ENCODE data around the gene CDK2AP2. TPM values are rescaled to one million over a fixed set of nuclear protein-coding genes. Genes with fewer than 3 reads are reported as not detected.

Gene CDK2AP2
- total and polyA plus RNA-seq, 9 of the 15 experiments (the other 6 are each of a cell fraction or from before 2014, with no cell fraction given): 4.4 to 47.4 (median 21.7) TPM

DNA sequence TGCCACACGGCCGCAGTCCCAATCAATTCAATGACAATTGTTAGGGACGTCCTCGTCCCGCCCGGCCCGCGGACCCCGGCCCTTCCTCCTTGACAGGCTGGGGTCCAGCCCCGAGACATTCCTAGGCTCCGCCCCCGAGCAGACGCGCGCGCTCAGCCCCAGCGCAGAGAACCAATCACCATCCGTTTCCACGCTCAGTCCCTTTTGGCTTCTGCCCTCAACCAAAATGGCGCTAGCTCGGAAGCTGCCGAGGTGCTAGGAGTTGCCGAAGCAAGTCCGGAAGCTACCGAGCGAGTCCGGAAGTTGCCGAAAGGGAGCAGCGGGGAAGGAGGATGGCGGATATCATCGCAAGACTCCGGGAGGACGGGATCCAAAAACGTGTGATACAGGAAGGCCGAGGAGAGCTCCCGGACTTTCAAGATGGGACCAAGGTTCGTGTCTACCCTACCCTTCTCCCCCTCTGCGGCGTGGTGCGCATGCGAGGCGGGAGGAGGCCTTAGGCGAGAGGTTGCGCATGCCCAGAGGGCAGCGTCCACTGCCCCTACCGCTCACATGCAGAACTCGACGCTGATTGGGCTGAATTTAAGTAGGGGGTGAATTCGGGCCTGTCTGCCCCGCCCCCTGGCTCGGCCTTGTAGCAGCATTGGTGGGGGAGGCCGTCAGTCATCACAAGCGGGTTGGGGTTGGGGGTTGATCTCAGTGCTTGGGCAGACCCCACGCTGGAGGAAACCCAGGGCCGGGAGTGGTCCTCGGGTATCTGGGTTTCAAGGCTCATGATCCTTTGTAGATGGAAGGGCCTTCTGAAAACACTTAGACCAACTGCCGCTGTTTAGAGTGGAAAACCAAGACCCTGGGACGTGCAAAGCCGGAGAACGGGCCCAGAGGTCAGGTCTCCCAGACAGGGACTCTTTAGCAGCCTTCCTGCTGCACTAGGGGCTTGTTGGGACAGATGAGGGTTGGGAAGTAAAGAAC, 24.8 kb downstream of the CDK2AP2 start, which contains the start of gene AIP (continued):
- TF ChIP-seq, protein P1, sequence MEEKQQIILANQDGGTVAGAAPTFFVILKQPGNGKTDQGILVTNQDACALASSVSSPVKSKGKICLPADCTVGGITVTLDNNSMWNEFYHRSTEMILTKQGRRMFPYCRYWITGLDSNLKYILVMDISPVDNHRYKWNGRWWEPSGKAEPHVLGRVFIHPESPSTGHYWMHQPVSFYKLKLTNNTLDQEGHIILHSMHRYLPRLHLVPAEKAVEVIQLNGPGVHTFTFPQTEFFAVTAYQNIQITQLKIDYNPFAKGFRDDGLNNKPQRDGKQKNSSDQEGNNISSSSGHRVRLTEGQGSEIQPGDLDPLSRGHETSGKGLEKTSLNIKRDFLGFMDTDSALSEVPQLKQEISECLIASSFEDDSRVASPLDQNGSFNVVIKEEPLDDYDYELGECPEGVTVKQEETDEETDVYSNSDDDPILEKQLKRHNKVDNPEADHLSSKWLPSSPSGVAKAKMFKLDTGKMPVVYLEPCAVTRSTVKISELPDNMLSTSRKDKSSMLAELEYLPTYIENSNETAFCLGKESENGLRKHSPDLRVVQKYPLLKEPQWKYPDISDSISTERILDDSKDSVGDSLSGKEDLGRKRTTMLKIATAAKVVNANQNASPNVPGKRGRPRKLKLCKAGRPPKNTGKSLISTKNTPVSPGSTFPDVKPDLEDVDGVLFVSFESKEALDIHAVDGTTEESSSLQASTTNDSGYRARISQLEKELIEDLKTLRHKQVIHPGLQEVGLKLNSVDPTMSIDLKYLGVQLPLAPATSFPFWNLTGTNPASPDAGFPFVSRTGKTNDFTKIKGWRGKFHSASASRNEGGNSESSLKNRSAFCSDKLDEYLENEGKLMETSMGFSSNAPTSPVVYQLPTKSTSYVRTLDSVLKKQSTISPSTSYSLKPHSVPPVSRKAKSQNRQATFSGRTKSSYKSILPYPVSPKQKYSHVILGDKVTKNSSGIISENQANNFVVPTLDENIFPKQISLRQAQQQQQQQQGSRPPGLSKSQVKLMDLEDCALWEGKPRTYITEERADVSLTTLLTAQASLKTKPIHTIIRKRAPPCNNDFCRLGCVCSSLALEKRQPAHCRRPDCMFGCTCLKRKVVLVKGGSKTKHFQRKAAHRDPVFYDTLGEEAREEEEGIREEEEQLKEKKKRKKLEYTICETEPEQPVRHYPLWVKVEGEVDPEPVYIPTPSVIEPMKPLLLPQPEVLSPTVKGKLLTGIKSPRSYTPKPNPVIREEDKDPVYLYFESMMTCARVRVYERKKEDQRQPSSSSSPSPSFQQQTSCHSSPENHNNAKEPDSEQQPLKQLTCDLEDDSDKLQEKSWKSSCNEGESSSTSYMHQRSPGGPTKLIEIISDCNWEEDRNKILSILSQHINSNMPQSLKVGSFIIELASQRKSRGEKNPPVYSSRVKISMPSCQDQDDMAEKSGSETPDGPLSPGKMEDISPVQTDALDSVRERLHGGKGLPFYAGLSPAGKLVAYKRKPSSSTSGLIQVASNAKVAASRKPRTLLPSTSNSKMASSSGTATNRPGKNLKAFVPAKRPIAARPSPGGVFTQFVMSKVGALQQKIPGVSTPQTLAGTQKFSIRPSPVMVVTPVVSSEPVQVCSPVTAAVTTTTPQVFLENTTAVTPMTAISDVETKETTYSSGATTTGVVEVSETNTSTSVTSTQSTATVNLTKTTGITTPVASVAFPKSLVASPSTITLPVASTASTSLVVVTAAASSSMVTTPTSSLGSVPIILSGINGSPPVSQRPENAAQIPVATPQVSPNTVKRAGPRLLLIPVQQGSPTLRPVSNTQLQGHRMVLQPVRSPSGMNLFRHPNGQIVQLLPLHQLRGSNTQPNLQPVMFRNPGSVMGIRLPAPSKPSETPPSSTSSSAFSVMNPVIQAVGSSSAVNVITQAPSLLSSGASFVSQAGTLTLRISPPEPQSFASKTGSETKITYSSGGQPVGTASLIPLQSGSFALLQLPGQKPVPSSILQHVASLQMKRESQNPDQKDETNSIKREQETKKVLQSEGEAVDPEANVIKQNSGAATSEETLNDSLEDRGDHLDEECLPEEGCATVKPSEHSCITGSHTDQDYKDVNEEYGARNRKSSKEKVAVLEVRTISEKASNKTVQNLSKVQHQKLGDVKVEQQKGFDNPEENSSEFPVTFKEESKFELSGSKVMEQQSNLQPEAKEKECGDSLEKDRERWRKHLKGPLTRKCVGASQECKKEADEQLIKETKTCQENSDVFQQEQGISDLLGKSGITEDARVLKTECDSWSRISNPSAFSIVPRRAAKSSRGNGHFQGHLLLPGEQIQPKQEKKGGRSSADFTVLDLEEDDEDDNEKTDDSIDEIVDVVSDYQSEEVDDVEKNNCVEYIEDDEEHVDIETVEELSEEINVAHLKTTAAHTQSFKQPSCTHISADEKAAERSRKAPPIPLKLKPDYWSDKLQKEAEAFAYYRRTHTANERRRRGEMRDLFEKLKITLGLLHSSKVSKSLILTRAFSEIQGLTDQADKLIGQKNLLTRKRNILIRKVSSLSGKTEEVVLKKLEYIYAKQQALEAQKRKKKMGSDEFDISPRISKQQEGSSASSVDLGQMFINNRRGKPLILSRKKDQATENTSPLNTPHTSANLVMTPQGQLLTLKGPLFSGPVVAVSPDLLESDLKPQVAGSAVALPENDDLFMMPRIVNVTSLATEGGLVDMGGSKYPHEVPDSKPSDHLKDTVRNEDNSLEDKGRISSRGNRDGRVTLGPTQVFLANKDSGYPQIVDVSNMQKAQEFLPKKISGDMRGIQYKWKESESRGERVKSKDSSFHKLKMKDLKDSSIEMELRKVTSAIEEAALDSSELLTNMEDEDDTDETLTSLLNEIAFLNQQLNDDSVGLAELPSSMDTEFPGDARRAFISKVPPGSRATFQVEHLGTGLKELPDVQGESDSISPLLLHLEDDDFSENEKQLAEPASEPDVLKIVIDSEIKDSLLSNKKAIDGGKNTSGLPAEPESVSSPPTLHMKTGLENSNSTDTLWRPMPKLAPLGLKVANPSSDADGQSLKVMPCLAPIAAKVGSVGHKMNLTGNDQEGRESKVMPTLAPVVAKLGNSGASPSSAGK (IDR thresholded peaks at IDR 0.05): peak; percentile 100
- no peak for TF ChIP-seq GABPB2 (CRISPR knock-in tag; conservative IDR thresholded peaks at IDR 0.05)
- no peak for TF ChIP-seq TAL1 (IDR thresholded peaks at IDR 0.05)
- TF ChIP-seq ZNF695 (CRISPR knock-in tag; IDR thresholded peaks at IDR 0.05): no peak
- no peak for TF ChIP-seq NR2C1 (IDR thresholded peaks at IDR 0.05)
- TF ChIP-seq NR2C1 (tag; IDR thresholded peaks at IDR 0.05): peak; percentile 50; the same call in 1 of the 2 replicates
- TF ChIP-seq KDM2B (CRISPR knock-in tag; IDR thresholded peaks at IDR 0.05): no peak; the same call in 1 of the 2 replicates
- TF ChIP-seq SAP30 (IDR thresholded peaks at IDR 0.05; ENCODE audit: borderline replicate concordance, insufficient read depth, low read depth, low read length, poor library complexity, severe bottlenecking): no peak
- no peak for TF ChIP-seq ZNF77 (CRISPR knock-in tag; IDR thresholded peaks at IDR 0.05)
- TF ChIP-seq NR1H2 (CRISPR knock-in tag; IDR thresholded peaks at IDR 0.05): no peak
- peak; percentile 71 for TF ChIP-seq ASH1L (IDR thresholded peaks at IDR 0.05; ENCODE audit: borderline replicate concordance, low read depth, partially characterized antibody)
- no peak for TF ChIP-seq ZNF445 (CRISPR knock-in tag; IDR thresholded peaks at IDR 0.05; ENCODE audit: low read depth)
- TF ChIP-seq YY1 (IDR thresholded peaks at IDR 0.05; ENCODE audit: borderline replicate concordance in 1 of 3, control insufficient read depth in 1 of 3, extremely low read depth in 1 of 3, insufficient read depth in 3 of 3, insufficient read length in 1 of 3, insufficient replicate concordance in 2 of 3, low read depth in 1 of 3, low read length in 2 of 3): peak; percentile 98 to 100 (median 99)
- no peak for TF ChIP-seq PPARD (CRISPR knock-in tag; IDR thresholded peaks at IDR 0.05)
- TF ChIP-seq SOX6 (IDR thresholded peaks at IDR 0.05): peak; percentile 15; the same call in 1 of the 2 replicates
